Measurements from ENCODE around the gene CFD. TPM values are rescaled to one million over a fixed set of nuclear protein-coding genes. Genes with fewer than 3 reads are reported as not detected.

Gene CFD
- total and polyA plus RNA-seq, 2 experiments from 2014 or later, result 0.90 to 4.7 TPM

- H3K36me3 ChIP-seq (ENCODE audit: insufficient read depth), result no peaks in the 10 kb centered on the region
- ATAC-seq, result no peak
- H3K79me2 ChIP-seq (replicated peaks; ENCODE audit: insufficient read depth), result no peaks in the 10 kb centered on the region; the same call in 1 of the 2 replicates
- H3F3A ChIP-seq (replicated peaks; ENCODE audit: low read depth), result no peaks in the 10 kb centered on the region; the same call in 1 of the 2 replicates
- H3K9me3 Mint-ChIP-seq, result peaks cover 3% of the 10 kb centered on the region; the same call in 2 of the 3 replicates
- no peak for DNase-seq (ENCODE audit: low spot score)
- H3K4me1 Mint-ChIP-seq, result no peaks in the 10 kb centered on the region; the same call in 2 of the 3 replicates
- no peaks in the 10 kb centered on the region for H3K9me2 ChIP-seq (ENCODE audit: insufficient read depth)
- no peaks in the 10 kb centered on the region for H3K4me1 ChIP-seq (ENCODE audit: insufficient read depth)
- no peak overlapping the region for H3K4me3 ChIP-seq
- no peak overlapping the region for H3K27ac Mint-ChIP-seq
- TF ChIP-seq NANOG (IDR thresholded peaks at IDR 0.05; ENCODE audit: borderline replicate concordance), result no peak
- H3K27ac ChIP-seq (ENCODE audit: low read depth), result no peak overlapping the region
- no peak overlapping the region; the same call in 2 of the 3 replicates for H3K4me3 Mint-ChIP-seq
- no peak overlapping the region for H3K4me2 ChIP-seq
- peaks cover 9% of the 10 kb centered on the region; the same call in 1 of the 3 replicates for H3K36me3 Mint-ChIP-seq (ENCODE audit: low read depth)
- peaks cover 4% of the 10 kb centered on the region; the same call in 1 of the 2 replicates for H4K20me1 ChIP-seq (replicated peaks; ENCODE audit: insufficient read depth)
- H2AFZ ChIP-seq, result no peak overlapping the region
- H3K27me3 Mint-ChIP-seq (ENCODE audit: insufficient read depth, low read depth, poor library complexity), result peaks cover 15% of the 10 kb centered on the region
- H3K27me3 ChIP-seq (ENCODE audit: insufficient read depth), result no peaks in the 10 kb centered on the region
Measured at GRCh38 chr19:888581-889385, 29.3 kb downstream of the CFD start.

- Mint-ChIP-seq H3K27ac (no peak overlapping the region), H3K4me1 (no peaks in the 10 kb centered on the region; the same call in 2 of the 3 replicates), H3K36me3 (ENCODE audit: low read depth) (peaks cover 9% of the 10 kb centered on the region; the same call in 1 of the 3 replicates), H3K4me3 (no peak overlapping the region), H3K9me3 (peaks cover 3% of the 10 kb centered on the region; the same call in 2 of the 3 replicates), H3K27me3 (ENCODE audit: insufficient read depth, low read depth, poor library complexity) (peaks cover 20% of the 10 kb centered on the region)
- Histone ChIP-seq H3K4me3 (no peak overlapping the region), H3K79me2 (replicated peaks; ENCODE audit: insufficient read depth) (no peaks in the 10 kb centered on the region; the same call in 1 of the 2 replicates), H3K36me3 (ENCODE audit: insufficient read depth) (no peaks in the 10 kb centered on the region), H3F3A (replicated peaks; ENCODE audit: low read depth) (no peaks in the 10 kb centered on the region; the same call in 1 of the 2 replicates), H3K4me1 (ENCODE audit: insufficient read depth) (no peaks in the 10 kb centered on the region), H3K4me2 (no peak overlapping the region), H2AFZ (no peak overlapping the region), H3K9me2 (ENCODE audit: insufficient read depth) (no peaks in the 10 kb centered on the region), H4K20me1 (replicated peaks; ENCODE audit: insufficient read depth) (peaks cover 4% of the 10 kb centered on the region; the same call in 1 of the 2 replicates), H3K27me3 (ENCODE audit: insufficient read depth) (no peaks in the 10 kb centered on the region), H3K27ac (ENCODE audit: low read depth) (no peak overlapping the region)
- DNase-seq (ENCODE audit: low spot score), result no peak
- ATAC-seq, result no peak
- TF ChIP-seq EZH2 (IDR thresholded peaks at IDR 0.05; ENCODE audit: low read depth, unreplicated experiment) (no peak), CTCF (conservative IDR thresholded peaks at IDR 0.05; ENCODE audit: low read depth in 2 of 2) (no peak), NANOG (IDR thresholded peaks at IDR 0.05; ENCODE audit: borderline replicate concordance) (no peak), ZNF462 (CRISPR knock-in tag; IDR thresholded peaks at IDR 0.05) (no peak), ZNF114 (CRISPR knock-in tag; IDR thresholded peaks at IDR 0.05) (no peak), ETS1 (IDR thresholded peaks at IDR 0.05) (no peak), STAT1 (IDR thresholded peaks at IDR 0.05; ENCODE audit: unreplicated experiment) (no peak)
Measured at GRCh38 chr19:889662-890295, 30.3 kb downstream of the CFD start.

All from GM23338 (cell line).